HuH-7 (cell line): ENCODE results near the gene RUSC2.
A peak's percentile ranks its signal among the peaks of the same experiment; 100 is the strongest.
"Not testable (repeated sequence)": the region's sequence is repeated elsewhere in the genome, so short reads cannot be mapped to it uniquely, and the experiment has no call there.

ENCODE experiments used
- DNase-seq: peaks from one replicate; pipeline ENCODE4 v3.0.0; 2011; ENCODE audit warnings: low spot score

Gene RUSC2

GRCh38 chr9:35521708-35522107 lies 31.8 kb downstream of the RUSC2 start:
- no peak for DNase-seq

GRCh38 chr9:35522187-35522586 lies 32.3 kb downstream of the RUSC2 start:
- no peak for DNase-seq

GRCh38 chr9:35522700-35523099 lies 32.8 kb downstream of the RUSC2 start:
- no peak for DNase-seq

- not testable (repeated sequence) for DNase-seq
Measured at GRCh38 chr9:35523556-35523955, 33.6 kb downstream of the RUSC2 start.

- DNase-seq = no peak
Measured at GRCh38 chr9:35526087-35526801, 36.3 kb downstream of the RUSC2 start.

- DNase-seq = peak; percentile 32
Measured at GRCh38 chr9:35529161-35529823, 39.4 kb downstream of the RUSC2 start.

GRCh38 chr9:35533398-35533797 lies 43.5 kb downstream of the RUSC2 start:
- no peak for DNase-seq

GRCh38 chr9:35534921-35535320 lies 45.0 kb downstream of the RUSC2 start:
- DNase-seq = not testable (repeated sequence)

- DNase-seq = no peak
Measured at GRCh38 chr9:35537913-35538312, 48.0 kb downstream of the RUSC2 start.

GRCh38 chr9:35538361-35539234 lies 48.7 kb downstream of the RUSC2 start:
- no peak for DNase-seq
